ENCODE data around the gene ACLY.

DNA sequence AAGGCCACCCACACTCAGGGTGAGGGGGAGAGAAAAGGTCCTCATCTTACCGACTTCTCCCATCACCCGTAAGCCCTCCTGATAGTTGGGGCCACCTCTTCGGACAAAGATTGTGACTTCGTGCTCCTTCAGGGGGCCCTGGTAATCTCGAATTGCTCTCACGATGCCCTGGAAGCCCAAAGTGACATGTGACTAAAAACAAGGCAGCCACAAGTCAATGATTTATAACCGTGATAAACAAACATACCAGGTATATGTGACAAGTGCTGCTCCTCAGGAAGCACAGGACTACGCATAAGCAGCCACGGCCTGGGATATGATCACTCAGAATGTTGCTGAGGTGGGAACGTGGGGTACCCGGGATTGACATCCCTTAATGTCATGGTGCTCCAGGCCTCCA is 17.1 kb downstream of the ACLY start:
- TF ChIP-seq, protein P1, sequence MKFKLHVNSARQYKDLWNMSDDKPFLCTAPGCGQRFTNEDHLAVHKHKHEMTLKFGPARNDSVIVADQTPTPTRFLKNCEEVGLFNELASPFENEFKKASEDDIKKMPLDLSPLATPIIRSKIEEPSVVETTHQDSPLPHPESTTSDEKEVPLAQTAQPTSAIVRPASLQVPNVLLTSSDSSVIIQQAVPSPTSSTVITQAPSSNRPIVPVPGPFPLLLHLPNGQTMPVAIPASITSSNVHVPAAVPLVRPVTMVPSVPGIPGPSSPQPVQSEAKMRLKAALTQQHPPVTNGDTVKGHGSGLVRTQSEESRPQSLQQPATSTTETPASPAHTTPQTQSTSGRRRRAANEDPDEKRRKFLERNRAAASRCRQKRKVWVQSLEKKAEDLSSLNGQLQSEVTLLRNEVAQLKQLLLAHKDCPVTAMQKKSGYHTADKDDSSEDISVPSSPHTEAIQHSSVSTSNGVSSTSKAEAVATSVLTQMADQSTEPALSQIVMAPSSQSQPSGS (tag by site-specific recombination; IDR thresholded peaks at IDR 0.05; ENCODE audit: low read depth) = no peak
- no peak for TF ChIP-seq ZNF626 (tag by site-specific recombination; IDR thresholded peaks at IDR 0.05)

Data from HEK293 (cell line).